H1 (cell line): Measurements from ENCODE around the gene ZNF622. TPM values are rescaled to one million over a fixed set of nuclear protein-coding genes. Genes with fewer than 3 reads are reported as not detected.

Source experiments
- CBX8 ChIP-seq: fragments of 300-800, 300-1000 bp; sonication (generic); IDR thresholded peaks from 2 replicates; pipeline ENCODE4 v1.7.1; 2016; ENCODE audit warnings: low read depth, low read length, borderline replicate concordance
- KDM5A ChIP-seq: fragments of 200-600 bp; IDR thresholded peaks from 2 replicates; pipeline ENCODE4 v1.7.1; 2012; ENCODE audit warnings: mild to moderate bottlenecking, low read length, inconsistent platforms, mixed read lengths
- MAFK ChIP-seq: IDR thresholded peaks from 2 replicates; pipeline ENCODE4 v1.6.1; 2012; ENCODE audit warnings: low read depth, mild to moderate bottlenecking, improper control_type of control experiment, low read length
- RBBP5 ChIP-seq: IDR thresholded peaks from 2 replicates; pipeline ENCODE4 v1.7.1; 2012; ENCODE audit warnings: low read depth, mild to moderate bottlenecking, inconsistent platforms, low read length, moderate library complexity, borderline replicate concordance
- polyA plus RNA-seq, 7 experiments: library from polyadenylated mRNA; depleted of rRNA in 3 of 7; stranded (reverse) in 5 of 7; unstranded in 2 of 7; fragments of >200 nt in 5 of 7; fragments of 200-250 nt in 2 of 7; gene quantifications; 1 replicate in 5 of 7; 2 replicates in 1 of 7; 4 replicates in 1 of 7; pipeline versions ENCODE4 v1.2.1 to v1.2.3, GENCODE V29; 2011 to 2013; ENCODE audit warnings: missing spikeins in 2 of 7, mixed read lengths in 2 of 7
- total RNA-seq: library from RNA; stranded (reverse); fragmentation: NEBNext Ultra II Directional; extraction: Animal tissue kit (Norgen Biotek cat#: 25700); gene quantifications from 2 replicates; pipeline ENCODE4 v1.2.1, GENCODE V29; 2021

Gene ZNF622
- total and polyA plus RNA-seq, 2 of the 8 experiments (the other 6 are each of a cell fraction or from before 2014, with no cell fraction given) = 8.8 to 30.8 TPM

- TF ChIP-seq CBX8 (no peak), RBBP5 (no peak), KDM5A (no peak), MAFK (no peak)
Measured at GRCh38 chr5:16497546-16497945, 31.9 kb upstream of the ZNF622 start (continued).
